Epithelial cell of esophagus (primary cell): ENCODE results near the gene RAP1GAP.

Experiments
- DNase-seq: peaks from one replicate; pipeline ENCODE4 v3.0.0; 2010; ENCODE audit warnings: low read depth
- H3K4me3 ChIP-seq: 2 replicates; pipeline ENCODE4 v1.5.1; 2011; ENCODE audit warnings: mild to moderate bottlenecking, low read length, control low read depth
- TF ChIP-seq, protein P1 (sequence below): IDR thresholded peaks from 2 replicates; pipeline ENCODE4 v1.5.1; 2011; ENCODE audit warnings: low read depth, mild to moderate bottlenecking, low read length, control low read depth, inconsistent platforms; ENCODE audit not compliant: insufficient read depth; ENCODE audit errors: missing control alignments

The RAP1GAP gene

DNA sequence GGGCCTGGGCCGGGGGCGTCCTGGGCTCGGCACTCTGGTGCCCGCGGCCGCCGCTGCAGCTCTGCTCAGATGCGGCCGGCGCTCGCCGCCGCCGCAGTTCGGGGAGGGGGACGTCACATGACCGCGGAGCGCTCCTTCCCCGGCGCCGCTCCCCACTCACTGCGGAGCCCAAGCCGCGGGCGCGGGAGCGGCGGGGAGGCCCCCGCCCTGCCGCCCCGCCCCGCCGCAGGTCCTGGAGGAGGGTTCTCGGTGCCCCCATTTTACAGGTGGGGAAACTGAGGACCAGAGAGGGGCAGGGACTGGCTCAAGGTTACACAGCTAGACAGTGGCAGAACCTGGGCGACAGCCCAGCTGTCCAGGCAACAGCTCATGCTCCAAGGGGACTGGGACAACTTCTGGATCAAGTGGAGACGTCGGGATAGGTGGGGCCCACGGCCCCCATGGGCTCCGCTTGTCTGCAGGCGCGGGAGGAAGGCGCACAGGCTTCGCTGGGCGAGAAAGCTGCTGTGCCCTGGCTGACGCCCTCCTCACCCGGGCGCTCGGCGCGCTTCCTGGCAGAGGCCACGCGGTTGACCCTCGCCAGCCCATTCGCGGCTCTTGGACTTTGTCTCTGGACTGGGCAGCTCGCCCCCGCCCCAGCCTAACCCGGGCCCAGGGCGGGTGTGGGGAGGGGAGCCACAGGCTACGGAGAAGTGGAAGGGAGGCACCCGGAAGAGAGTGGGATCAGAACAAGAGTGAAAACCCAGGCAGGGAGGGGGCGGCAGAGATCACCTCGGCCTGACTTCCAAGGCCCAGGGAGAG lies at the start of gene RAP1GAP:
Gene RAP1GAP (minus strand): TSS at position 100 of the 801 bp plus-strand sequence. CDS start 49,325 bp downstream, outside the sequence.
- DNase-seq = peak; percentile 30
- no peak within 1 kb of the TSS for H3K4me3 ChIP-seq
- TF ChIP-seq, protein P1, sequence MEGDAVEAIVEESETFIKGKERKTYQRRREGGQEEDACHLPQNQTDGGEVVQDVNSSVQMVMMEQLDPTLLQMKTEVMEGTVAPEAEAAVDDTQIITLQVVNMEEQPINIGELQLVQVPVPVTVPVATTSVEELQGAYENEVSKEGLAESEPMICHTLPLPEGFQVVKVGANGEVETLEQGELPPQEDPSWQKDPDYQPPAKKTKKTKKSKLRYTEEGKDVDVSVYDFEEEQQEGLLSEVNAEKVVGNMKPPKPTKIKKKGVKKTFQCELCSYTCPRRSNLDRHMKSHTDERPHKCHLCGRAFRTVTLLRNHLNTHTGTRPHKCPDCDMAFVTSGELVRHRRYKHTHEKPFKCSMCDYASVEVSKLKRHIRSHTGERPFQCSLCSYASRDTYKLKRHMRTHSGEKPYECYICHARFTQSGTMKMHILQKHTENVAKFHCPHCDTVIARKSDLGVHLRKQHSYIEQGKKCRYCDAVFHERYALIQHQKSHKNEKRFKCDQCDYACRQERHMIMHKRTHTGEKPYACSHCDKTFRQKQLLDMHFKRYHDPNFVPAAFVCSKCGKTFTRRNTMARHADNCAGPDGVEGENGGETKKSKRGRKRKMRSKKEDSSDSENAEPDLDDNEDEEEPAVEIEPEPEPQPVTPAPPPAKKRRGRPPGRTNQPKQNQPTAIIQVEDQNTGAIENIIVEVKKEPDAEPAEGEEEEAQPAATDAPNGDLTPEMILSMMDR = no peak

DNA sequence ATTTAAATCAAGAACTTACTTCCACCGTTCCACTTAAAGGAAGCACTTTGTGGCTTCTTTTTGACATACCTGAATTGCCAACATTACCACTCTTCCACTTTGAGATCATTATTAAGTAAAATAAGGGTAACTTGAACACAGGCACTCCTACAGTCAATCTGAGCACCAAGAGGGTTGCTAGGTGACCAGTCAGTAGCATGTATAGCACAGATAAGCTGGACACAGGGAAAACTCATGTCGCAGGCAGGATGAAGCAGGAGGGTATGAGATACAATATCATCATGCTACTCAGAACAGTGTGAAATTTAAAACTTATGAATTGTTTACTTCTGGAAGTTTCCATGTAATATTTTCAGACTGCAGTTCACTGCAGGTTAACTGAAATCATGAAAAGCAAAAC lies 47.0 kb upstream of the RAP1GAP start:
- TF ChIP-seq, protein P1 = no peak
- no peak for DNase-seq
- no peak overlapping the region for H3K4me3 ChIP-seq

DNA sequence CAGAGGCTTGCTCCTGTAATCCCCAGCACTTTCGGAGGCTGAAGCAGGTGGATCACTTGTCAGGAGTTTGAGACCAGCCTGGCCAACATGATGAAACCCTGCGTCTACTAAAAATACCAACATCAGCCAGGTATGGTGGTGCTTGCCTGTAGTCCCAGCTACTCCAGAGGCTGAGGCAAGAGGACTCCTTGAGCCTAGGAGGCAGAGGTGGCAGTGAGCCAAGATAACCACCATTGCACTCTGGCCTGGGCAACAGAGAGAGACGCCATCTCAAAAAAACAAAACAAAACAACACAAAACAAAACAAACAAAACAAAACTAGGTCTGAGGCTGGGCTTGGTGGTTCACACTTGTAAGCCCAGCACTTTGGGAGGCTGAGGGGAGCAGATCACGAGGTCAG lies 38.7 kb upstream of the RAP1GAP start:
- H3K4me3 ChIP-seq = no peak overlapping the region
- DNase-seq = no peak
- TF ChIP-seq, protein P1 = no peak

DNA sequence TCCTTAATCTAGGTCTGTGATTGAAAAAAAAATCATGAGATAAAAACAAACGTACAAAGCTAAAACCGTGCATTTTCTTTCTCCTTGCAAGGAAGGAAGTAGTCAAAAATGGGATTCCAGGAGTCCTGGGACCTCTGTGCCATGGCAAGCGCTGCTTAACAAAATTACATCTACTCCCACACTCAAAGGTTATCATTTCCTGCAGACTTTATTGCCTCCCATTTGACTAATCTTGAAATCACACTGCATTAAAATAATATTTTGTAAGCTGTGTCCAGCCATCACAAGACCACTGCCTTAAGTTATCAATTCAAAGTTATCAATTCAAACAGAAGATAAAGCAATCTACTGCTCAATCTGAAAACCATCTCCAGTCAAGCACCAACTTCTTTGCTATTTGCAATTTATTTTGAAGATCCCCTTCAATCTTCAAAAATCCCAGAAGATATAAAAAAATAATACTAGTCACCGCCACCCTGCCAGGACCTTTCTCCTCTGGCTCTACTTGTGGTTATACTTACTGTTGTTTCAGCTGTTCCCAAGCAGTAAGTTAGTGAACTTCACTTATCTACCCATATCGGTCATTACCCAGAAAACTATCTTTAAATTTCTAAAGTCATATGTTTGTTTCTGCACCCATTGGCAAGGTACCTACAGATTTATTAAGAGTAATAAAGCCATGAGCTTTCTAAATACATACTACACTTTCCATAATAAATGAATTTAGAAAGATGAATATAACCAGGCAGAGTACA lies 38.1 kb upstream of the RAP1GAP start:
- no peak for DNase-seq
- TF ChIP-seq, protein P1 = no peak
- H3K4me3 ChIP-seq = no peak overlapping the region

DNA sequence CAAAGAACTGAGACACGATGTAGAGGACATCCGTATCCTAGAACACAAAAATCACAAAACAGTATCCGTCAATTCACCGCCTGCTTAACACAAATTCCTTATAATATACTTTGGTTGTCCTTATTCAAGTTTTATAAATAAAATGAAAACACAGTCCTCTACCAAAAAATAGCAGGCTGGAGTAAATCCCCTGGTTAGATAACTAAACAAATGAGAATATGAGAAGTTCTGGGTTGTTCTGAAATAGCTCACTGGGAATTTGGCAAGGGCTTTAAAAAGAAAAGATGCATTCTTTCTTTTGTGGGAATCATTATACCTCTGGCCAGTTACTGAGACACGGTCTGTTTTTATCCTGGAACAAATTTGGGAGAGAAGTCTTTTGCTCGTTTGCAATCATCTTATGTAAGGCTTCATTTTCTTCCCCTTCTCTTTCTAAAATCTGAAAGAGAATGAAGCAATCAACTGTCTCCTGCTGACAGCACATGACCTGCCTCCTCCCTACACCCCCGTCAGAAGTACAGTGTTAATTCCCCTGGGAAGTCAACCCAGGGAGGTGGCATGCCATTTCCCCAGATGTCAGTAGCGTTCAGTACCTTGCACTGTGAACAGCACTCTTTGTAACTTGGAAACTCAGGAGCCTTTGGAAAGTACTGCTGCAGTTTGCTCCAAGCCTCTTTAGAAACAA lies 37.1 kb upstream of the RAP1GAP start:
- TF ChIP-seq, protein P1 = no peak
- H3K4me3 ChIP-seq = no peak overlapping the region
- DNase-seq = no peak

DNA sequence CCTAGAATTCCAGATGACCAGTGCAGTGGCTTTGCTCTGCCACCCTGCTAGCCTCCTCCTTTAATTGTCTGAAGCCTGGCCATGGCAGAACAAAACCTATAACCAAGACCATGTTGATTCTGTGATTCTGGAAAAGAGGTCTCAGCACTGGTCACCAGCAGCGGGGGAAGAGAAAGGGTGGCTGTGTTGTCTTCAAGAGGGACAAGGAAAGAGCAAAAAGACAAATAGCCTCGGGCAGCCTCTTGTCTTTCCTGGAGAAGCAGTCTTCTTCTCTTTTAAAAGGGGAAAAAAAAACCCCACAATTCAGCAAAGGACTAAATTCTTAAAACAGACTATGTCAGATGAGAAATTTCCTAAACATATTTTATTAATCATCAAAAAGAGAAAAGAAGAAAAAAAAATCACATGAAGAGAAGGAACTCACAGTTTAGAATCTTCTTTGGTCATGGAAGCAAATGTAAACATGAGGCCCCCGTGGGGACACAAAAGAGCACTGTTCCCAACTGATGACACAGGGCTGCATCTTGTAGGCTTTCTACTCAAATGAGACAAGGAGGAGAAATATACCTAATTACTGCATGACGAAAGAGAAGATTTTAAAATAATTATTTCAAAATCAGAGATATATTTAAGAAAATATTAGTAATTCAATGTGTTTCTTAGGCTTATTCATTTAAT lies 36.3 kb upstream of the RAP1GAP start:
- no peak for DNase-seq
- H3K4me3 ChIP-seq = no peak overlapping the region
- TF ChIP-seq, protein P1 = no peak
